Hepatocyte (in vitro differentiated cells): Measurements from ENCODE around the gene RXRB. TPM values are rescaled to one million over a fixed set of nuclear protein-coding genes. Genes with fewer than 3 reads are reported as not detected.

Source experiments
- DNase-seq: peaks from one replicate; pipeline ENCODE4 v3.0.0-alpha.2; 2016; ENCODE audit warnings: low spot score
- H2AFZ ChIP-seq: fragments of 200-600 bp; sonication (generic); 2 replicates; pipeline ENCODE4 v1.6.0; 2016; ENCODE audit warnings: antibody characterized with exemption, mild to moderate bottlenecking
- H3K27ac ChIP-seq: fragments of 200-600 bp; sonication (generic); 2 replicates; pipeline ENCODE4 v1.5.1; 2016; ENCODE audit warnings: mild to moderate bottlenecking
- H3K27me3 ChIP-seq: fragments of 200-600 bp; sonication (generic); 2 replicates; pipeline ENCODE4 v1.6.1; 2016
- H3K36me3 ChIP-seq: fragments of 200-600 bp; sonication (generic); replicated peaks from 2 replicates; pipeline ENCODE4 v1.5.1; 2016; ENCODE audit warnings: low read depth; ENCODE audit not compliant: insufficient read depth
- H3K4me1 ChIP-seq: fragments of 200-600 bp; sonication (generic); 2 replicates; pipeline ENCODE4 v1.5.1; 2016; ENCODE audit warnings: mild to moderate bottlenecking, moderate library complexity; ENCODE audit not compliant: insufficient read depth
- H3K4me2 ChIP-seq: fragments of 200-600 bp; sonication (generic); 2 replicates; pipeline ENCODE4 v1.6.0; 2016
- H3K4me3 ChIP-seq: fragments of 200-600 bp; sonication (generic); 2 replicates; pipeline ENCODE4 v1.5.1; 2016; ENCODE audit warnings: mild to moderate bottlenecking
- H3K79me2 ChIP-seq: fragments of 200-600 bp; sonication (generic); 2 replicates; pipeline ENCODE4 v1.6.0; 2017; ENCODE audit warnings: mild to moderate bottlenecking
- H3K9me2 ChIP-seq: fragments of 200-600 bp; sonication (generic); replicated peaks from 2 replicates; pipeline ENCODE4 v1.6.0; 2017; ENCODE audit warnings: mild to moderate bottlenecking; ENCODE audit not compliant: insufficient read depth
- H3K9me3 ChIP-seq: fragments of 200-600 bp; sonication (generic); 2 replicates; pipeline ENCODE4 v1.5.1; 2016; ENCODE audit warnings: low read depth, mild to moderate bottlenecking
- H4K20me1 ChIP-seq: fragments of 200-600 bp; sonication (generic); 2 replicates; pipeline ENCODE4 v1.6.0; 2016; ENCODE audit warnings: mild to moderate bottlenecking; ENCODE audit not compliant: insufficient read depth, poor library complexity, severe bottlenecking
- EZH2 ChIP-seq: fragments of 200-600 bp; sonication (generic); IDR thresholded peaks from 2 replicates; pipeline ENCODE4 v1.6.1; 2016; ENCODE audit warnings: antibody characterized with exemption, mild to moderate bottlenecking, borderline replicate concordance
- EZH2phosphoT487 ChIP-seq: fragments of 200-600 bp; sonication (generic); IDR thresholded peaks from one replicate; pipeline ENCODE4 v1.6.1; 2018; ENCODE audit warnings: antibody characterized with exemption, mild to moderate bottlenecking, low read depth, moderate library complexity; ENCODE audit not compliant: unreplicated experiment, severe bottlenecking
- WGBS: methylation state at CpG from one replicate; pipeline ENCODE4 v1.1.6; 2016; ENCODE audit warnings: low lambda C conversion rate; ENCODE audit errors: missing lambda C conversion rate; 5-methylcytosine and 5-hydroxymethylcytosine counted together
- polyA plus RNA-seq: library from polyadenylated mRNA; unstranded; fragments of >200 nt; fragmentation: Nextera tagmentation; extraction: Ambion mirVana; gene quantifications from 2 replicates; pipeline ENCODE4 v1.2.1, GENCODE V29; 2016
- total RNA-seq: library from RNA; depleted of rRNA; stranded (reverse); fragments of >200 nt; gene quantifications from 2 replicates; pipeline ENCODE4 v1.2.3, GENCODE V29; 2014
- TF ChIP-seq, protein P1 (sequence below): fragments of 200-600 bp; sonication (generic); IDR thresholded peaks from 2 replicates; pipeline ENCODE4 v1.5.1; 2016; ENCODE audit warnings: antibody characterized with exemption, mild to moderate bottlenecking; ENCODE audit not compliant: poor library complexity

RXRB gene
- total and polyA plus RNA-seq, 2 experiments from 2014 or later, result 17.0 to 24.6 TPM

DNA sequence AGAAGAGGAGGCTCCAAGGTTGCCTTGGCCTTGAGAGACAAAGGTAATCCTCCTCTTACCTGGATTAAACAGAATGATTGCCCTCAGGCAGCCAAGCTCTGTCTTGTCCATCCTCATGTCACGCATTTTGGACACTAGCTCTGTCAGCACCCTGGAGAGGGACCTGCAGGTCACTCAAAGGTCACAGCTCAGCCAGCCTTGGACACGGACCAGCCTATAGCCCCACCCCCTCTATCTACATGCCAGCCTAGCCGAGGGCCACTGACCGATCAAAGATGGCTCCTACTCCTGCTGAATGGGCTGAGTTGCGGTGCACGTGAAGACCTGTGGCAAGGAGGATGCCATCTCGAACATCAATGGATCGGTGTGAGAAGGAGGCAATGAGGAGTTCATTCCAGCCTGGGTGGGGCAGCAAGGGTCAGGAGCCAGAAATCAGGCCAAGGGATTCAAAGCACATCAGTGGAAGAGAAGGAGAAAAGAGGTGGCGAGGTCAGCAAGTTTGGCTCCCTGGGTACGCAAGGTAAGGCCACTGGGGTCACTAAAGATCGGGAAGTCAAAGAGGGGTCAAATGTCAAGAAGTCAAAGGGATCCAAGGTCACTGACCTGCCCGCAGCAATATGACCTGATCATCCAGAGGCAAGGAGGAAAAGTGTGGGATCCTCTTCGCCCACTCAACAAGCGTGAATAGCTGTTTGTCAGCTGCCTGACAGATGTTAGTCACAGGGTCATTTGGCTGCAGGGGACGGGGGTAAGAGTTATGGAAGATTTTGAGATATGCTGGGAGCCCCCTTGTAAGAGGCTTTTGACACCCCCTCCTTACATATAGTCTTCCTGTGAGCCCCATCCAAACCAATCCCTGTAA lies 4.9 kb downstream of the RXRB start:
- WGBS, result 86% methylated on average over 15 of the region's 15 CpGs
- Histone ChIP-seq H2AFZ (no peak overlapping the region), H3K4me3 (no peak overlapping the region)

DNA sequence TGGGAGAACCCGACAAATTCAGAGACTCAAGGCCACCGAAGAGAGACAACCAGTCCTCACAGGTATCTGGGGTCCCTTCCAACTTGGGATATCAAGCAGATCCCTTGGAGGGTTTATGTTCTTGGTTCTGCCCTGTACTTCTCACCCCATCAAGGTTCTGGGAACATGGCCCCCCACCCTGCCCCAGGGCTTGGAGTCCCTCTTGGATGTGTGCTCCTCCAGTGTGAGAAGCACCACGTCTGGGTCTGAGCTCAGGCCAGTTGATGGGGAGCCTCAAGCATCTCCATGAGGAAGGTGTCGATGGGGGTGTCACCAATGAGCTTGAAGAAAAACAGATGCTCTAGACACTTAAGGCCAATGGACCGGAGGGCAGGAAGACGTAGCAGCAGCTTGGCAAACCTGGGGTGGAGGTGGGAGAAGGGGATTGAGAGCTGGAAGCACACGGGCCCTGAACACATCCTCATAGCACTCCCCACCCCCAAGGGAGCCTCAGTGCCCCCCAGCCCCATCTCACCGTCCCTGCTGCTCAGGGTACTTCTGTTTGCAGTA lies 6.0 kb downstream of the RXRB start:
- WGBS, result 56% methylated on average over 7 of the region's 8 CpGs
- peaks cover 22% of the 10 kb centered on the region for H4K20me1 ChIP-seq

More for the DNA sequence above, 4.9 kb downstream of the RXRB start:
- H3K4me1 ChIP-seq, result peaks cover 20% of the 10 kb centered on the region
- H3K36me3 ChIP-seq, result no peaks in the 10 kb centered on the region
- peaks cover 20% of the 10 kb centered on the region for H3K27me3 ChIP-seq
- no peak overlapping the region for H3K4me2 ChIP-seq
- H3K27ac ChIP-seq, result no peak overlapping the region
- H3K9me3 ChIP-seq, result no peaks in the 10 kb centered on the region
- TF ChIP-seq EZH2phosphoT487, result no peak
- no peak for TF ChIP-seq EZH2
- TF ChIP-seq, protein P1, sequence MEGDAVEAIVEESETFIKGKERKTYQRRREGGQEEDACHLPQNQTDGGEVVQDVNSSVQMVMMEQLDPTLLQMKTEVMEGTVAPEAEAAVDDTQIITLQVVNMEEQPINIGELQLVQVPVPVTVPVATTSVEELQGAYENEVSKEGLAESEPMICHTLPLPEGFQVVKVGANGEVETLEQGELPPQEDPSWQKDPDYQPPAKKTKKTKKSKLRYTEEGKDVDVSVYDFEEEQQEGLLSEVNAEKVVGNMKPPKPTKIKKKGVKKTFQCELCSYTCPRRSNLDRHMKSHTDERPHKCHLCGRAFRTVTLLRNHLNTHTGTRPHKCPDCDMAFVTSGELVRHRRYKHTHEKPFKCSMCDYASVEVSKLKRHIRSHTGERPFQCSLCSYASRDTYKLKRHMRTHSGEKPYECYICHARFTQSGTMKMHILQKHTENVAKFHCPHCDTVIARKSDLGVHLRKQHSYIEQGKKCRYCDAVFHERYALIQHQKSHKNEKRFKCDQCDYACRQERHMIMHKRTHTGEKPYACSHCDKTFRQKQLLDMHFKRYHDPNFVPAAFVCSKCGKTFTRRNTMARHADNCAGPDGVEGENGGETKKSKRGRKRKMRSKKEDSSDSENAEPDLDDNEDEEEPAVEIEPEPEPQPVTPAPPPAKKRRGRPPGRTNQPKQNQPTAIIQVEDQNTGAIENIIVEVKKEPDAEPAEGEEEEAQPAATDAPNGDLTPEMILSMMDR, result no peak
- H4K20me1 ChIP-seq, result peaks cover 24% of the 10 kb centered on the region
- DNase-seq, result no peak
- H3K79me2 ChIP-seq, result peaks cover 30% of the 10 kb centered on the region
- H3K9me2 ChIP-seq, result no peaks in the 10 kb centered on the region

DNA sequence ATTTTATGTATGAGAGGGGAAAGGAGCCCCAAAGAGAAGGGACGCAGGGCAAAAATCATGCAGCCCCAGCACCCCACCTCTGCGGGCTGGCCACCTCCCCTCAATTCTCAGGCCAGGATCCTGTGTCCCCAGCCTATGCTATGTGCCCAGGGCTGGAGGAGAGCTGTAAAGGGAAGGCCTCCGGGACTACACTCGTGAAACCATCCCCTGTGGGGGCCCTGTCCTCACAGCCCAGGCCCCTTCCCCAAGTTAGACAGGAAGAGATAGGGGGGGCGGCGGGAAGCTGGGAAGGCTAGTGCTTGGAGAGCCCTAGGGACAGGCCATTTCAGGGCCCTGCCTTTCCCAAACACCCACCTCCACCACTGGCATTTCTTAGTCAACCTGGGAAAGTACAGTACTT lies 6.8 kb downstream of the RXRB start:
- Histone ChIP-seq H2AFZ (no peak overlapping the region), H3K4me1 (peaks cover 13% of the 10 kb centered on the region), H3K9me2 (no peaks in the 10 kb centered on the region), H3K9me3 (no peaks in the 10 kb centered on the region), H3K4me3 (no peak overlapping the region), H3K36me3 (no peaks in the 10 kb centered on the region), H3K4me2 (peak overlapping the region; percentile 93), H3K79me2 (peaks cover 16% of the 10 kb centered on the region), H3K27me3 (peaks cover 20% of the 10 kb centered on the region), H4K20me1 (peaks cover 16% of the 10 kb centered on the region), H3K27ac (peak overlapping the region; percentile 37)
- DNase-seq, result no peak
- no peak for TF ChIP-seq EZH2
- TF ChIP-seq, protein P1, result no peak
- TF ChIP-seq EZH2phosphoT487, result no peak
- WGBS, result 75% methylated on average over 6 of the region's 6 CpGs

More for the DNA sequence above, 6.0 kb downstream of the RXRB start:
- TF ChIP-seq EZH2 (no peak), EZH2phosphoT487 (no peak)
- TF ChIP-seq, protein P1, result no peak
- no peaks in the 10 kb centered on the region for H3K9me2 ChIP-seq
- peaks cover 20% of the 10 kb centered on the region for H3K27me3 ChIP-seq
- peaks cover 20% of the 10 kb centered on the region for H3K4me1 ChIP-seq
- H3K36me3 ChIP-seq, result no peaks in the 10 kb centered on the region
- H3K79me2 ChIP-seq, result peaks cover 24% of the 10 kb centered on the region
- H3K4me2 ChIP-seq, result no peak overlapping the region
- no peak overlapping the region for H3K27ac ChIP-seq
- H3K9me3 ChIP-seq, result no peaks in the 10 kb centered on the region
- H3K4me3 ChIP-seq, result no peak overlapping the region
- DNase-seq, result no peak
- no peak overlapping the region for H2AFZ ChIP-seq
